Neural progenitor cell (in vitro differentiated cells): ENCODE results near the gene STK25.

Experiments
- CTCF ChIP-seq: fragments of 200-600 bp; sonication (generic); IDR thresholded peaks from 2 replicates; pipeline ENCODE4 v1.5.1; 2017; ENCODE audit warnings: antibody characterized with exemption, mild to moderate bottlenecking
- EZH2 ChIP-seq: fragments of 200-600 bp; sonication (generic); IDR thresholded peaks from 2 replicates; pipeline ENCODE4 v1.6.1; 2017; ENCODE audit warnings: antibody characterized with exemption, mild to moderate bottlenecking, moderate library complexity
- EZH2phosphoT487 ChIP-seq: fragments of 200-600 bp; sonication (generic); IDR thresholded peaks from 2 replicates; pipeline ENCODE4 v1.6.1; 2017; ENCODE audit warnings: antibody characterized with exemption

- TF ChIP-seq EZH2 (no peak), CTCF (no peak), EZH2phosphoT487 (no peak)
Measured at GRCh38 chr2:241519669-241520068, 11.3 kb upstream of the STK25 start.
